ENCODE results near the gene ARRDC5.

DNA sequence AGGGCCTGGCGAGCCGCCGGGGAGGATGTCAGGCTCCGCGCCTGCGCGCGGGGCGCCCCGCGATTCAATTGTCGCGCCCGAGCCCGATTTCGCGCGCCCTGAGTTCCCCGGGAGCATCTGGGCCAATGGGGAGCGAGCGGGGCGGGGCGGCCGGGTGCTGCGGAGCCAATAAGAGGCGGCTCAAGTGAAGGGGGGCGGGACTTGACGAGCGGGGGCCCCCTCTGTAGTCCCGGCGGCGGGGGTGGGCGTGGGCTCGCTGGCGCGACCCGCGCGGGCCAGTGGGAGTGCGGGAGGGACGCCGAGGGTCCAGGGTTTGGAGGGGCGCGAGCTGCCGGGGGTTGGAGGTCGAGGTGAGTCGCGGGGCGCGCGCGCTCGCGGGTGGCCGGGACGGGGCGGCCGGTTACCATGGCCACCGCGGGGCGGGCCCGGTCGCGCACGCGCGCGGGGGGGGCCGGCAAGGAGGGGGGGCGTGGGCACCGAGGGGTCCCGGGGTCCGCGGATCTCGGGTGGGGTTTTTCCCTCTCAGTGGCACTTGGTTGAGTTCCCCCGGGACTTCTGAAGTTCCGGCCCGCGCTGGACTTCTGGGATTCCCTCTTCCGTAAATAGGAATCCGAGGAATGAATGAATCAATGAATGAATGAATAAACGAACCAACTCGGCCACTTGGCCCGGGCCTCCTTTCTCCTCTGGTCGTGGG, 7.3 kb upstream of the ARRDC5 start:
- TF ChIP-seq, protein P1, sequence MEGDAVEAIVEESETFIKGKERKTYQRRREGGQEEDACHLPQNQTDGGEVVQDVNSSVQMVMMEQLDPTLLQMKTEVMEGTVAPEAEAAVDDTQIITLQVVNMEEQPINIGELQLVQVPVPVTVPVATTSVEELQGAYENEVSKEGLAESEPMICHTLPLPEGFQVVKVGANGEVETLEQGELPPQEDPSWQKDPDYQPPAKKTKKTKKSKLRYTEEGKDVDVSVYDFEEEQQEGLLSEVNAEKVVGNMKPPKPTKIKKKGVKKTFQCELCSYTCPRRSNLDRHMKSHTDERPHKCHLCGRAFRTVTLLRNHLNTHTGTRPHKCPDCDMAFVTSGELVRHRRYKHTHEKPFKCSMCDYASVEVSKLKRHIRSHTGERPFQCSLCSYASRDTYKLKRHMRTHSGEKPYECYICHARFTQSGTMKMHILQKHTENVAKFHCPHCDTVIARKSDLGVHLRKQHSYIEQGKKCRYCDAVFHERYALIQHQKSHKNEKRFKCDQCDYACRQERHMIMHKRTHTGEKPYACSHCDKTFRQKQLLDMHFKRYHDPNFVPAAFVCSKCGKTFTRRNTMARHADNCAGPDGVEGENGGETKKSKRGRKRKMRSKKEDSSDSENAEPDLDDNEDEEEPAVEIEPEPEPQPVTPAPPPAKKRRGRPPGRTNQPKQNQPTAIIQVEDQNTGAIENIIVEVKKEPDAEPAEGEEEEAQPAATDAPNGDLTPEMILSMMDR (IDR thresholded peaks at IDR 0.05; ENCODE audit: insufficient read depth, low read length, poor library complexity, severe bottlenecking) = no peak
- no peak for TF ChIP-seq EZH2phosphoT487 (conservative IDR thresholded peaks at IDR 0.05; ENCODE audit: low read length)
